OCI-LY1 (cell line): Measurements from ENCODE around the gene CDC45.

Source experiments
- EZH2 ChIP-seq: fragments of 200-600 bp; sonication (generic), shearing (Covaris generic); IDR thresholded peaks from 2 replicates; pipeline ENCODE4 v1.8.0; 2017; ENCODE audit warnings: borderline replicate concordance, mixed run types, mild to moderate bottlenecking, antibody characterized with exemption, low read length, moderate library complexity, mixed read lengths
- TF ChIP-seq, protein P1 (sequence below): fragments of 200-600 bp; sonication (generic), shearing (Covaris generic); IDR thresholded peaks from 2 replicates; pipeline ENCODE4 v1.5.1; 2017; ENCODE audit warnings: mild to moderate bottlenecking, antibody characterized with exemption, low read length, moderate library complexity, mixed read lengths

DNA sequence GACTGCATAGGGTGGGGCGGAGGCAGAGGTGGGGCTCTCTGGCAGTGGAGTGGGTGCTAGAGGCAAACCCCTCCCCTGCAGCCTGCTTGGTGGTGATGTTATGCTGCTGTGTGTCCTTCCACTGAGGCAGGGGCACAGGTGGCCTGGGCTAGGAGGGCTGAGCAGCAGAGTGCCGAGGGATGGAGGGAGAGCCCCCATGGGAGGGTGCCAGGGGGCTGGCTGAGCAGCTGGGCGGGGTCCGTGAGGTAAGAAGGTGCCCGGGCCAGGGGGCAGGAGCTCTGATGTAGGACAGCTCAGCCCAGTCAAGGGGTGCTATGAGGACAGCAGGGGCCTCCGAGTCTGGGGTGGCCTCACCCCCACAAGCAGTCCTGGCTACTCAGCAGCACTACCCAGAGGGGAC is 40.3 kb downstream of the CDC45 start:
- TF ChIP-seq, protein P1, sequence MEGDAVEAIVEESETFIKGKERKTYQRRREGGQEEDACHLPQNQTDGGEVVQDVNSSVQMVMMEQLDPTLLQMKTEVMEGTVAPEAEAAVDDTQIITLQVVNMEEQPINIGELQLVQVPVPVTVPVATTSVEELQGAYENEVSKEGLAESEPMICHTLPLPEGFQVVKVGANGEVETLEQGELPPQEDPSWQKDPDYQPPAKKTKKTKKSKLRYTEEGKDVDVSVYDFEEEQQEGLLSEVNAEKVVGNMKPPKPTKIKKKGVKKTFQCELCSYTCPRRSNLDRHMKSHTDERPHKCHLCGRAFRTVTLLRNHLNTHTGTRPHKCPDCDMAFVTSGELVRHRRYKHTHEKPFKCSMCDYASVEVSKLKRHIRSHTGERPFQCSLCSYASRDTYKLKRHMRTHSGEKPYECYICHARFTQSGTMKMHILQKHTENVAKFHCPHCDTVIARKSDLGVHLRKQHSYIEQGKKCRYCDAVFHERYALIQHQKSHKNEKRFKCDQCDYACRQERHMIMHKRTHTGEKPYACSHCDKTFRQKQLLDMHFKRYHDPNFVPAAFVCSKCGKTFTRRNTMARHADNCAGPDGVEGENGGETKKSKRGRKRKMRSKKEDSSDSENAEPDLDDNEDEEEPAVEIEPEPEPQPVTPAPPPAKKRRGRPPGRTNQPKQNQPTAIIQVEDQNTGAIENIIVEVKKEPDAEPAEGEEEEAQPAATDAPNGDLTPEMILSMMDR = no peak
- TF ChIP-seq EZH2 = no peak
